Ascending aorta (tissue), 2 donors: ENCODE results near the gene HOXA10. TPM values are rescaled to one million over a fixed set of nuclear protein-coding genes. Genes with fewer than 3 reads are reported as not detected.

Experiments used
- DNase-seq, 2 donors: peaks; one replicate each; pipeline ENCODE4 v3.0.0-alpha.2; 2019; ENCODE audit warnings: low spot score in 2 of 2
- H3K27ac ChIP-seq, 2 donors: fragments of 200-600 bp; sonication (generic); one replicate each; pipeline ENCODE4 v1.5.1; 2016 to 2017; ENCODE audit warnings: mild to moderate bottlenecking in 1 of 2
- H3K27me3 ChIP-seq: fragments of 200-600 bp; sonication (generic); one replicate; pipeline ENCODE4 v1.5.1; 2017
- H3K36me3 ChIP-seq, 2 donors: fragments of 200-600 bp; sonication (generic); one replicate each; pipeline ENCODE4 v1.5.1; 2016
- H3K4me1 ChIP-seq, 2 donors: fragments of 200-600 bp; sonication (generic); one replicate each; pipeline ENCODE4 v1.5.1; 2016 to 2017; ENCODE audit warnings: mild to moderate bottlenecking in 1 of 2
- H3K4me3 ChIP-seq, 2 donors: fragments of 200-600 bp; sonication (generic); one replicate each; pipeline ENCODE4 v1.5.1; 2016 to 2017; ENCODE audit warnings: mild to moderate bottlenecking in 1 of 2
- H3K9me3 ChIP-seq, 2 donors: fragments of 200-600 bp; sonication (generic); one replicate each; pipeline ENCODE4 v1.5.1; 2016
- intact Hi-C: fragments of 100-400 bp; cut with DNase I; formaldehyde crosslinking; loops from one replicate; pipeline ENCODE4 v1.15.1; 2023
- total RNA-seq: library from RNA; depleted of rRNA; stranded (reverse); fragments of >200 nt; gene quantifications from one replicate; pipeline ENCODE4 v1.1.0, GENCODE V29; 2016
- TF ChIP-seq, protein P1 (sequence below), 3 experiments: fragments of 200-600 bp in 2 of 3; fragments of 450-650 bp in 1 of 3; sonication (generic) in 2 of 3; IDR thresholded peaks; one replicate each; pipeline ENCODE4 v1.5.1; 2016 to 2019; ENCODE audit warnings: antibody characterized with exemption in 3 of 3, mild to moderate bottlenecking in 1 of 3, moderate library complexity in 1 of 3

The HOXA10 gene
- total RNA-seq, 1 donor from 2014 or later = not detected

DNA sequence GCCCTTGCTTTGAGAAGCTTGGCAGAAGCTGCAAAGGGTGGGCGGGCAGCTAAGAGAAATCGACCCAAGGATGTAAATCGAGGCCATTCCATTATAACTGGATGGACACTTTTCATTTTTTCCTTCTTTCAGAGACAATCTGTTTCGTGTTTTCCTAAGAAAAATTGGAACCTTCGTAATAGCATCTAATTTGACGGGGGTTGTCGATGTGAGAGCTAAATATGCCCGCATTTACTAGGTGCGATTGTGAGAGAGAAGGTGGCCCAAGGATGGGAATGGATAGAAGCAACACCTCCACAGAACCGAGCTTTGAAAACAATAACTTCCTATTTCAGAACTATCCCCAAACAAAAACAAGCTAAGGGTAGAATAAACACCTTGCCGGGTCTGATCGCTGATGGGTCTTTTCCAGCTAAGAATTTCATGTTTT, 42.7 kb downstream of the HOXA10 start:
- DNase-seq = peak in 1 of 2 donors; percentile 22
- Histone ChIP-seq H3K4me3 (peak overlapping the region; percentile 87), H3K27me3 (no peaks in the 10 kb centered on the region), H3K9me3 (no peaks in the 10 kb centered on the region), H3K27ac (peak overlapping the region; percentile 82 to 83), H3K36me3 (no peaks in the 10 kb centered on the region), H3K4me1 (peaks cover 0 to 5% of the 10 kb centered on the region in 2 donors)
- intact Hi-C loops = loop anchor here (2.0 to 5.0 kb wide), 3 partner anchors 17 to 99 kb away; no protein-coding TSS in a partner anchor
- TF ChIP-seq, protein P1, sequence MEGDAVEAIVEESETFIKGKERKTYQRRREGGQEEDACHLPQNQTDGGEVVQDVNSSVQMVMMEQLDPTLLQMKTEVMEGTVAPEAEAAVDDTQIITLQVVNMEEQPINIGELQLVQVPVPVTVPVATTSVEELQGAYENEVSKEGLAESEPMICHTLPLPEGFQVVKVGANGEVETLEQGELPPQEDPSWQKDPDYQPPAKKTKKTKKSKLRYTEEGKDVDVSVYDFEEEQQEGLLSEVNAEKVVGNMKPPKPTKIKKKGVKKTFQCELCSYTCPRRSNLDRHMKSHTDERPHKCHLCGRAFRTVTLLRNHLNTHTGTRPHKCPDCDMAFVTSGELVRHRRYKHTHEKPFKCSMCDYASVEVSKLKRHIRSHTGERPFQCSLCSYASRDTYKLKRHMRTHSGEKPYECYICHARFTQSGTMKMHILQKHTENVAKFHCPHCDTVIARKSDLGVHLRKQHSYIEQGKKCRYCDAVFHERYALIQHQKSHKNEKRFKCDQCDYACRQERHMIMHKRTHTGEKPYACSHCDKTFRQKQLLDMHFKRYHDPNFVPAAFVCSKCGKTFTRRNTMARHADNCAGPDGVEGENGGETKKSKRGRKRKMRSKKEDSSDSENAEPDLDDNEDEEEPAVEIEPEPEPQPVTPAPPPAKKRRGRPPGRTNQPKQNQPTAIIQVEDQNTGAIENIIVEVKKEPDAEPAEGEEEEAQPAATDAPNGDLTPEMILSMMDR (IDR thresholded peaks at IDR 0.05) = no peak

- intact Hi-C loops = loop anchor here (2.0 to 5.0 kb wide), 3 partner anchors 16 to 98 kb away; no protein-coding TSS in a partner anchor
- H3K27ac ChIP-seq = peak within 1 kb of the TSS; percentile 86 to 89
- peak within 1 kb of the TSS; percentile 87 for H3K4me3 ChIP-seq
- TF ChIP-seq, protein P1 (IDR thresholded peaks at IDR 0.05) = no peak
- H3K36me3 ChIP-seq = no peaks in the 10 kb centered on the region
- peak; percentile 62 to 96 for DNase-seq
- H3K4me1 ChIP-seq = peaks cover 0 to 2% of the 10 kb centered on the region in 2 donors
- H3K27me3 ChIP-seq = no peaks in the 10 kb centered on the region
- no peaks in the 10 kb centered on the region for H3K9me3 ChIP-seq
These were observed 43.4 kb downstream of the HOXA10 start, which contains the start of gene HOXA4 for GRCh38 chr7:27130540-27131389. Gene HOXA4, minus strand, starts transcription at chr7:27130757. Its CDS starts 24 bp downstream, at chr7:27130733.

GRCh38 chr7:27129729-27130539, 44.2 kb downstream of the HOXA10 start:
- peaks cover 0 to 2% of the 10 kb centered on the region in 2 donors for H3K4me1 ChIP-seq

DNA sequence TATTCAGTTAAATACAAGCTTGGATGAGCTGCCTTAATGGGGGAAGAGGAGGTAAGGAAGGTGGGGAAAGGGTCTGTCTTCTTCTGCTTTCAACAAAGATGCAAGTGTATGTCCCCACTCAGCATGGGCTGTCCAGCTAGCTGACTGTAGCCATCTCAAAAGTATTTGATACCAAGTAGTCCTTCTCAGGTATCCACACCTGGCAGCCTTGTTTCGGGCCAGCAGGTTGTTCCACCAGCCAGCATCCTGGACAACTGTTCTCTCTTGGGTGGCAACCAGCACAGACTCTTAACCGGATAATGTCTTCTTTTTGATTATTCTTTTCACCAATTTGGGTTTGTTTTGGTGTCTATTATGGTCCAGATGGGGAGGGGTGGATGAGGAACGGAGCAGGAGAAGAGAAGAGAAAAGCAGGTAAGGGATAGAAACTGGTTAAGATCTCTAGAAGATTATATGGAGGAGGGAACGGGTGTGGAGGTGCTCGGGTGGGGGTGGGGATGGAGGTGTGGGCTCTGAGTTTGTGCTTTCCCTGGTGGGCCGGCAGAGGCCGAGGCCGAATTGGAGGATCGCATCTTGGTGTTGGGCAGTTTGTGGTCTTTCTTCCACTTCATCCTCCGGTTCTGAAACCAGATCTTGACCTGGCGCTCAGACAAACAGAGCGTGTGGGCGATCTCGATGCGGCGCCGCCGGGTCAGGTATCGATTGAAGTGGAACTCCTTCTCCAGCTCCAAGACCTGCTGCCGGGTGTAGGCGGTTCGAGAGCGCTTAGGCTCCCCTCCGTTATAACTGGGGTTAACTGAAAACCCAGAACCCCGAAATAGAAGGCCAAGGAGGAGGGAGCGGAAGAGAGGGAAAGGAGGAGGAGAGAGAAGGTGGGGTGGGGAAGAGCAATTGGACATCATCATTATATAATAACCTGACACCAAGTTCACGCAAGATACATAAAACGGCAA, 45.1 kb downstream of the HOXA10 start:
- intact Hi-C loops = no loop called here
- TF ChIP-seq, protein P1 (IDR thresholded peaks at IDR 0.05) = no peak
- Histone ChIP-seq H3K27me3 (no peaks in the 10 kb centered on the region), H3K4me1 (peaks cover 0 to 2% of the 10 kb centered on the region in 2 donors), H3K4me3 (peak overlapping the region; percentile 87), H3K9me3 (no peaks in the 10 kb centered on the region), H3K36me3 (no peaks in the 10 kb centered on the region), H3K27ac (peak overlapping the region; percentile 86 to 89)
- peak in 1 of 2 donors; percentile 64 for DNase-seq

More at GRCh38 chr7:27129729-27130539, 44.2 kb downstream of the HOXA10 start:
- TF ChIP-seq, protein P1 (IDR thresholded peaks at IDR 0.05) = peak in 1 of 3 experiments; percentile 46
- Histone ChIP-seq H3K27me3 (no peaks in the 10 kb centered on the region), H3K9me3 (no peaks in the 10 kb centered on the region), H3K27ac (peak overlapping the region; percentile 86 to 89), H3K4me3 (peak overlapping the region; percentile 87), H3K36me3 (no peaks in the 10 kb centered on the region)
- intact Hi-C loops = loop anchor here (2.0 to 5.0 kb wide), 3 partner anchors 15 to 98 kb away; no protein-coding TSS in a partner anchor
- peak in 1 of 2 donors; percentile 72 for DNase-seq
